H1 (cell line): ENCODE measurements around the gene PIGS. TPM values are rescaled to one million over a fixed set of nuclear protein-coding genes. Genes with fewer than 3 reads are reported as not detected.

Source experiments
- CTCF ChIA-PET: fragments of 300-600 bp; sonication (Branson Sonifier 250); formaldehyde crosslinking; loops from one replicate; lab custom pipeline; 2021; ENCODE audit not compliant: partially characterized antibody; lab: Charles Lee
- POLR2A ChIA-PET: fragments of 300-600 bp; sonication (Branson Sonifier 250); formaldehyde crosslinking; loops from one replicate; lab custom pipeline; 2021; ENCODE audit warnings: inconsistent platforms; ENCODE audit not compliant: partially characterized antibody; lab: Charles Lee
- DNase-seq, 2 experiments: peaks; one replicate each; pipeline versions ENCODE4 v3.0.0 to v3.0.0-alpha.2; 2010 to 2022; ENCODE audit warnings: low spot score in 2 of 2, low read depth in 1 of 2, mixed read lengths in 1 of 2
- FAIRE-seq: peaks from 2 replicates; lab custom pipeline; 2011; peaks lifted over from hg19 to GRCh38; lab: Jason Lieb, UNC
- H2AFZ ChIP-seq: 2 replicates; pipeline ENCODE4 v1.8.1; 2012; ENCODE audit warnings: low read length, inconsistent platforms
- H2AK5ac ChIP-seq: 2 replicates; pipeline ENCODE4 v1.6.1; 2013; ENCODE audit warnings: low read depth, low read length
- H2BK120ac ChIP-seq: replicated peaks from 2 replicates; pipeline ENCODE3; 2013; ENCODE audit warnings: low read depth, low read length, inconsistent platforms
- H2BK12ac ChIP-seq: 2 replicates; pipeline ENCODE4 v1.6.1; 2013; ENCODE audit warnings: low read depth, low read length
- H2BK15ac ChIP-seq: 2 replicates; pipeline ENCODE4 v1.6.1; 2013; ENCODE audit warnings: low read length
- H2BK20ac ChIP-seq: 2 replicates; pipeline ENCODE4 v1.6.1; 2013; ENCODE audit warnings: low read length
- H2BK5ac ChIP-seq: 2 replicates; pipeline ENCODE4 v1.6.1; 2013; ENCODE audit warnings: low read depth, low read length
- H3K14ac ChIP-seq: 2 replicates; pipeline ENCODE4 v1.6.1; 2013; ENCODE audit warnings: inconsistent platforms; ENCODE audit not compliant: insufficient read length
- H3K18ac ChIP-seq: 2 replicates; pipeline ENCODE4 v1.6.1; 2013; ENCODE audit warnings: low read length; ENCODE audit errors: extremely low read depth
- H3K23ac ChIP-seq: 2 replicates; pipeline ENCODE4 v1.6.1; 2013; ENCODE audit warnings: inconsistent platforms; ENCODE audit not compliant: insufficient read length
- H3K23me2 ChIP-seq: 2 replicates; pipeline ENCODE4 v1.6.1; 2013; ENCODE audit warnings: low read depth, low read length
- H3K27ac ChIP-seq: 2 replicates; pipeline ENCODE4 v1.6.1; 2011; ENCODE audit warnings: low read depth, low read length, inconsistent platforms
- H3K27me3 ChIP-seq, 4 experiments: replicated peaks in 1 of 4; 1 replicate in 1 of 4; 2 replicates in 3 of 4; pipeline versions ENCODE4 v1.6.1 to v1.8.1; 2011 to 2013; ENCODE audit warnings: low read length in 3 of 4, mild to moderate bottlenecking in 3 of 4, inconsistent platforms in 2 of 4, mixed read lengths in 2 of 4, moderate library complexity in 1 of 4; ENCODE audit not compliant: control insufficient read depth in 3 of 4, insufficient read depth in 3 of 4; ENCODE audit errors: extremely low read depth in 1 of 4
- H3K36me3 ChIP-seq, 4 experiments: 2 replicates each; pipeline versions ENCODE4 v1.6.1 to v1.8.1; 2011 to 2013; ENCODE audit warnings: mild to moderate bottlenecking in 4 of 4, low read length in 3 of 4, moderate library complexity in 2 of 4, control low read depth in 1 of 4, inconsistent platforms in 1 of 4; ENCODE audit not compliant: insufficient read depth in 4 of 4, control insufficient read depth in 2 of 4
- H3K4ac ChIP-seq: replicated peaks from 2 replicates; pipeline ENCODE3; 2013; ENCODE audit warnings: low read length, low read depth, mixed read lengths, inconsistent platforms; ENCODE audit not compliant: insufficient read length
- H3K4me1 ChIP-seq, 4 experiments: replicated peaks in 1 of 4; 1 replicate in 1 of 4; 2 replicates in 3 of 4; pipeline versions ENCODE4 v1.6.1 to v1.8.1; 2011 to 2013; ENCODE audit warnings: low read length in 3 of 4, inconsistent platforms in 2 of 4, mixed read lengths in 1 of 4; ENCODE audit not compliant: insufficient read depth in 4 of 4, control insufficient read depth in 3 of 4
- H3K4me2 ChIP-seq, 2 experiments: 2 replicates each; pipeline versions ENCODE4 v1.6.1 to v1.8.1; 2011 to 2013; ENCODE audit warnings: low read depth in 2 of 2, low read length in 2 of 2, control low read depth in 1 of 2, inconsistent platforms in 1 of 2, mild to moderate bottlenecking in 1 of 2; ENCODE audit not compliant: insufficient read depth in 1 of 2
- H3K4me3 ChIP-seq, 4 experiments: fragments of 200-600, 300-600 bp in 1 of 4; sonication (generic), shearing (Covaris generic), sonication (Bioruptor Twin) in 1 of 4; 2 replicates each; pipeline versions ENCODE4 v1.5.1 to v1.8.1; 2011 to 2016; ENCODE audit warnings: low read length in 4 of 4, low read depth in 3 of 4, control low read depth in 2 of 4, inconsistent platforms in 2 of 4, mild to moderate bottlenecking in 2 of 4, mixed read lengths in 1 of 4, moderate library complexity in 1 of 4; ENCODE audit not compliant: insufficient read depth in 2 of 4; ENCODE audit errors: extremely low read depth in 1 of 4
- H3K56ac ChIP-seq: replicated peaks from 2 replicates; pipeline ENCODE3; 2013; ENCODE audit warnings: low read depth, mild to moderate bottlenecking, mixed read lengths, low read length, inconsistent platforms; ENCODE audit not compliant: insufficient read length
- H3K79me1 ChIP-seq: 2 replicates; pipeline ENCODE4 v1.6.1; 2013; ENCODE audit warnings: low read depth, low read length, control low read depth
- H3K79me2 ChIP-seq, 2 experiments: 2 replicates each; pipeline versions ENCODE4 v1.6.1 to v1.8.1; 2012 to 2013; ENCODE audit warnings: low read length in 2 of 2, mild to moderate bottlenecking in 2 of 2, inconsistent platforms in 1 of 2; ENCODE audit not compliant: insufficient read depth in 2 of 2, control insufficient read depth in 1 of 2
- H3K9ac ChIP-seq, 4 experiments: replicated peaks in 1 of 4; 1 replicate in 1 of 4; 2 replicates in 3 of 4; pipeline versions ENCODE4 v1.6.1 to v1.8.1; 2011 to 2013; ENCODE audit warnings: low read depth in 3 of 4, low read length in 3 of 4, control low read depth in 2 of 4, mild to moderate bottlenecking in 2 of 4, moderate library complexity in 2 of 4, inconsistent platforms in 1 of 4; ENCODE audit errors: extremely low read depth in 1 of 4
- H3K9me3 ChIP-seq, 2 experiments: 2 replicates each; pipeline versions ENCODE4 v1.6.1 to v1.8.1; 2012 to 2013; ENCODE audit warnings: mild to moderate bottlenecking in 2 of 2, moderate library complexity in 2 of 2, control low read depth in 1 of 2, inconsistent platforms in 1 of 2, low read depth in 1 of 2, low read length in 1 of 2, mixed read lengths in 1 of 2; ENCODE audit not compliant: insufficient read depth in 2 of 2
- H4K20me1 ChIP-seq, 2 experiments: replicated peaks in 1 of 2; 2 replicates each; pipeline versions ENCODE3 to v1.8.1; 2011 to 2013; ENCODE audit warnings: inconsistent platforms in 2 of 2, low read length in 2 of 2, mild to moderate bottlenecking in 1 of 2; ENCODE audit not compliant: insufficient read depth in 2 of 2, control insufficient read depth in 1 of 2
- H4K5ac ChIP-seq: 2 replicates; pipeline ENCODE4 v1.6.1; 2013; ENCODE audit warnings: low read length, low read depth, mixed read lengths, inconsistent platforms; ENCODE audit not compliant: insufficient read length
- H4K8ac ChIP-seq: 2 replicates; pipeline ENCODE4 v1.8.0; 2013; ENCODE audit warnings: mild to moderate bottlenecking, moderate library complexity, low read length, inconsistent platforms; ENCODE audit not compliant: insufficient read depth; ENCODE audit errors: extremely low read depth
- H4K91ac ChIP-seq: replicated peaks from 2 replicates; pipeline ENCODE3; 2013; ENCODE audit warnings: low read length, mixed read lengths, inconsistent platforms; ENCODE audit not compliant: insufficient read length
- BRCA1 ChIP-seq: IDR thresholded peaks from 2 replicates; pipeline ENCODE4 v1.6.1; 2012; ENCODE audit warnings: low read depth, low read length, improper control_type of control experiment
- POU5F1 ChIP-seq: IDR thresholded peaks from 2 replicates; pipeline ENCODE4 v1.6.1; 2011; ENCODE audit warnings: low read depth, mild to moderate bottlenecking, low read length, moderate library complexity
- YY1 ChIP-seq: IDR thresholded peaks from 2 replicates; pipeline ENCODE4 v1.6.1; 2011; ENCODE audit warnings: low read depth, mild to moderate bottlenecking, low read length
- WGBS, 2 experiments: shearing (Covaris generic) in 1 of 2; methylation state at CpG; one replicate each; pipeline versions ENCODE4 v1.1.6 to v1.1.7; 2013 to 2015; ENCODE audit warnings: low lambda C conversion rate in 2 of 2, mixed read lengths in 2 of 2, inconsistent platforms in 1 of 2, low coverage in 1 of 2, missing lambda C conversion rate in 1 of 2; ENCODE audit not compliant: insufficient replicate concordance in 2 of 2, insufficient coverage in 1 of 2, insufficient read length in 1 of 2; ENCODE audit errors: extremely low coverage in 1 of 2, missing lambda C conversion rate in 1 of 2; 5-methylcytosine and 5-hydroxymethylcytosine counted together
- polyA plus RNA-seq, 7 experiments: library from polyadenylated mRNA; depleted of rRNA in 3 of 7; stranded (reverse) in 5 of 7; unstranded in 2 of 7; fragments of >200 nt in 5 of 7; fragments of 200-250 nt in 2 of 7; gene quantifications; 1 replicate in 5 of 7; 2 replicates in 1 of 7; 4 replicates in 1 of 7; pipeline versions ENCODE4 v1.2.1 to v1.2.3, GENCODE V29; 2011 to 2013; ENCODE audit warnings: missing spikeins in 2 of 7, mixed read lengths in 2 of 7
- total RNA-seq: library from RNA; stranded (reverse); fragmentation: NEBNext Ultra II Directional; extraction: Animal tissue kit (Norgen Biotek cat#: 25700); gene quantifications from 2 replicates; pipeline ENCODE4 v1.2.1, GENCODE V29; 2021

The PIGS gene
- total and polyA plus RNA-seq, 2 of the 8 experiments (the other 6 are each of a cell fraction or from before 2014, with no cell fraction given) = 44.3 to 50.6 TPM

DNA sequence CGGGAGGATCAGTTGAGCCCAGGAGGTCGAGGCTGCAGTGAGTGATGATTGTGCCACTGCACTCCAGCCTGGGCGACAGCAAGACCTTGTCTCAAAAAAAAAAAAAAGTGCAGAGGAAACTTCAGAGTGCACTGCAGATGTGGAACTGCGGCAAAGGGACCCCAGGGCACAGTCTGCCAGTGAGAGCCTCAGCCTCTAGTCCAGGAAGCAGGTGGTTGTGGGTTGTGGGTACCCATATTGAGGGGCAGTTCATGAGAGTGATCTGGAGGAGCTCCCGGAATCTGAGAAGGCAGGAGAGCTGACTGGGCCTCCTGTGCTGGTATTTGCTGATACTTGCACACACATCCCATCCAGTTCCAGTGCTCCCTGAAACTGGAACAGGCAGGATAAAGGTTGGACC, 52.1 kb downstream of the PIGS start:
- Histone ChIP-seq H3K4me2 (no peak overlapping the region), H3K14ac (no peak overlapping the region), H3K56ac (no peak overlapping the region), H2AFZ (no peak overlapping the region), H4K5ac (no peak overlapping the region), H3K27me3 (no peaks in the 10 kb centered on the region), H3K4ac (no peak overlapping the region), H3K18ac (no peak overlapping the region), H4K20me1 (no peaks in the 10 kb centered on the region), H2BK12ac (no peak overlapping the region), H3K79me2 (no peaks in the 10 kb centered on the region), H2BK20ac (no peak overlapping the region), H2BK15ac (no peak overlapping the region), H3K9me3 (no peaks in the 10 kb centered on the region), H2BK120ac (no peak overlapping the region), H4K91ac (no peak overlapping the region), H3K27ac (no peak overlapping the region), H3K4me1 (peaks cover 0 to 15% (median 4%) of the 10 kb centered on the region in 4 experiments; a peak in 3 of 7 replicates), H4K8ac (peak overlapping the region; percentile 3; the same call in 1 of the 2 replicates), H3K4me3 (no peak overlapping the region), H3K23me2 (no peaks in the 10 kb centered on the region), H2AK5ac (no peak overlapping the region), H3K79me1 (no peaks in the 10 kb centered on the region), H3K36me3 (no peaks in the 10 kb centered on the region), H2BK5ac (no peak overlapping the region), H3K23ac (no peak overlapping the region), H3K9ac (no peak overlapping the region)
- CTCF ChIA-PET = interaction anchor here (1.0 to 5.0 kb wide), 5 partner anchors 17 to 134 kb away, joined by 3 to 35 read pairs (median 19); no protein-coding TSS in a partner anchor
- FAIRE-seq (no peak), DNase-seq (no peak)
- 84% methylated on average over 5 of the region's 5 CpGs; no CpG with 5 or more reads in 1 of the 2 experiments for WGBS, 2 experiments
- POLR2A ChIA-PET = no interaction called here
- TF ChIP-seq YY1 (no peak), BRCA1 (no peak), POU5F1 (no peak)
